Mesenteric fat pad (tissue), 1 donor: ENCODE data around the gene REEP1. TPM values are rescaled to one million over a fixed set of nuclear protein-coding genes. Genes with fewer than 3 reads are reported as not detected.

Experiments used
- DNase-seq: peaks from one replicate; pipeline ENCODE4 v3.0.0-alpha.2; 2020; ENCODE audit warnings: low spot score
- total RNA-seq: library from RNA; stranded (reverse); fragmentation: NEBNext Ultra II Directional; extraction: Animal tissue kit (Norgen Biotek cat#: 25700); gene quantifications from one replicate; pipeline ENCODE4 v1.2.1, GENCODE V29; 2021
- donor health status: DM: yes; HTN: yes; CAD: no.

Gene REEP1
- total RNA-seq, 1 donor from 2014 or later, result 0.96 TPM

DNA sequence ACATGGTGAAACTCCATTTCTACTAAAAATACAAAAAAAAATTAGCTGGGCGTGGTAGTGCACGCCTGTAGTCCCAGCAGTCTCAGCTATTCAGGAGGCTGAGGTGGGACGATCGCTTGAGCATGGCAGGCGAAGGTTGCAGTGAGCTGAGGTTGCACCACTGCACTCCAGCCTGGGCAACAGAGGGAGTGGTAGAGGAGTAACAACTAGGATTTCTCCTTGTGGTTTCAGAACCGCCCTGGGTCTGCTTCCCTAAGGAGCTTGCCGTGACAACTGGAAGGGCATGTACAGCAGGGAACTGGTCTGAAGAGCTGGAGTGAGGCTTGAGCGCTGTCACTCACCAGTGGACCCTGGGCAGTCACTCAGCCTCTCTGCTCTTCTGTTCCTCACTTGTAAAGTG is 29.1 kb downstream of the REEP1 start:
- DNase-seq, result peak; percentile 45

DNA sequence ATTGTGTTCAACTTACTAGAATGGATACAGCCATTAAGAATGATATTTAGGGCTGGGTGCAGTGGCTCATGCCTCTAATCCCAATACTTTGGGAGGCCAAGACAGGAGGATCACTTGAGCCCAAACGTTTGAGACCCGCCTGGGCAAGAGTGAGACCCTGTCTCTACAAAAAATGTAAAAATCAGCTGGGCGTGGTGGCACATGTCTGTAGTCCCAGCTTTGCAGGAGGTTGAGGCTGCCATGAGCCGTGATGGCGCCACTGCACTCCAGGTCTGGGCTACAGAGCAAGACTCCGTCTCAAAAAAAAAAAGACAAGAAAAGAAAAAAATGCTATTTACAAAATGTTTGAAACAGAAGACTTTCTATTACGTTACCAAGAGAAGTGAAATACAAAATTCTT is 30.0 kb downstream of the REEP1 start:
- DNase-seq, result peak; percentile 37

DNA sequence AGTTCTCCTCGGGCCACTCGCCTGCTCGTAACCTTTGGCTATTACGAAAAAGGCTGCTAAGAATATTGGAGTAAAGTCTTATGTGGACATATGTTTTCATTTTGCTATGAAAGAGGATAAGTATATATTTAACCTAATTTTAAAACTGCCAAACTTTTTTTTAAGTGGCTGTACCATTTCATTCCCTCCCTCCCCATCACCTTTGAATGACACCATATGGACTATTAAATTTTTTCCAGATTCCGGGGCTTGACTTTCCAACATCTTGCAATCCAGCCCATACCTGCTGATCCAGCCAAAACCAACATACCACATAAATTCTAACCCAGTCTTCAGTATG is 31.5 kb downstream of the REEP1 start:
- DNase-seq, result no peak

DNA sequence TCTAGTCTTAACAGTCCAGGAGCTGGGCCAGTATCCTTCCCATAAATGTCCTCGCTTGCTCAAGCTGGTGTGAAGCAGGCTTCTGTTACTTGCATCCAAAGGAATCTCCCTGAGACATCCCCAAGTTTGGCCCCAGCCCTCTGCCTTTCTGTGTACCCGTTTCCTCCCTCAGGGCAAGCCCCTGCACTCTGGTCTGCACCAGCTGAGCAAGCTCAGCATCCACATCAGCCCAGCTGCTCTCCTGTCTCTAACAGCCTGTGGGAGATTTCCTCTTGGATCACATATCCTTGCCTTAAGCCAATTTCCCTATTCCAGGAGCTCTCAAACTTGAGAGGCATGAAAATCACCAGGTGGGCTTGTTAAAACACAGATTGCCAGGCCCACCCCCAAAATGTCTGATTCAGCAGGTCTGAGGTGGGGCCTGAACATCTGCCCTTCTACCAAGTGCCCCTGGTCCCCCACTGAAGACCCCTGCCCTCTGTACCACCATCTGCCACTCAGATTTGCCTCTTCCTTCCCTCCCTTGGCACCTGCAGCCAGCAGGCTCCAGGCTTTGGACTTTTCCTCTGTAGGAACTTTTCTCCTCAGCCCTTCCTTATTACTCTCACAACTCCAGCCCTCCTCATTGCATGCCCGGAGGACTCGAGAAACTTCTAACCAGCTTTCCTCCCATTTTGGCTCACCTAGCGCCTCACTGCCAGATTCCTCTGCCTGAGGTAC is 32.1 kb downstream of the REEP1 start:
- peak; percentile 57 for DNase-seq

DNA sequence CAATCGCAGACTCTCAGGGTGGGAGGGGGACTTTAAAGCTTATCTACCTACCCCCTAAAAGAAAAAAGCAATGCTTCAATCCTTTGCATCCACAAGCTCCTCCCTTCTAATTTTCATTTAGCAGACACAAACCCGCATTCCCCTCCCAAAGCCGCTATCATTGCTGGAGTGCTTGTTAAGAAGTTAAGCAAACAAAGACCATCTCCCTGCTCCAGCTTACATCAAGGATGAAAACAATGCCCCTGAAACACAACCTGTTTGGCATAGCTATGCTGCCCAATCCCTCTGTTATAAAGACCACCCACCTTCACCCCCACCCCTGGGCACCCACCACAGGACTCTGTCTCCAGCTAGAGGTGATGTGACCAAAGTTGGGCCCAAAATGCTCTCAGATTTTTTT is 33.0 kb downstream of the REEP1 start:
- no peak for DNase-seq

DNA sequence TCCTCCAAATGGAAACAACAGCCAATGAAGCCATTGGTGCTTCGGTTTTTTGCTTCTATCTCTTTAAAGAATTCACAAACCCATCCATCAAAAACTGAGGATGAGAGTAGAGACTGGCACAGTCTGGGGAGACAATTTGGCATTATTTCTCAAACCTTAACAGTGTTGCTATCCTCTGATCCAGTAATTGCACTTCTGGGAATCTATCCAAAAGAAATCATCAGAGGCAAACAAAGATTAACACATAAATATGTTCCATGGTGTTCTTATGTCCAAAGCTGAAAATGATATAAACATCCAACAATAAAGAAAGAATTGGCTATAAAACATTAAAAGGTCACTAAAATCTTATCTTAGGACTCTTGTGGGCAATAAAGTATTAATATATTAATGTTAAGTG is 35.1 kb downstream of the REEP1 start:
- no peak for DNase-seq

DNA sequence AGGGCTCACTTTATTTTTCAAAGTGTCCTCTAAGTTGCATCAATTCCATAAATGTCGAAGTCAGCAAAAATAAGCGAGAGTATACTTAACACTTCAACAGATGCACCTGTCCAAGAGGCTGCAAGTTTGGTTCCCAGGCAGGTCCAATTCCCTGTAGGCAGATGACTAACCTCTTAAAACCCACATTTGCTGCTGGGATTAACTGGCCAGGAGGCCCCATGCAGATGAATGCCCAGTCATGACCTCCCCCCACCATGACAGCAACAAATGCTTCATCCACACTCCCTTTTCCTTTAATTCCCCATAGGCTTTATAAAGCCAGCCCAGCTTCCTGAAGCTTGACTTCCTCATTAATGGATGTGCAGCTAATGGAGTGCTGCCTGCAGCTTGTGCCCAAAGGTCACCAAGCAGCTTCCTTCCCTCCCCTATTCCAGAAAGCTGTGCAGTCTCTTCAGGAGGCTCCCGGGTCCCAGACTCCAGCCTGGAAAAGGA is 35.7 kb downstream of the REEP1 start:
- peak; percentile 49 for DNase-seq

DNA sequence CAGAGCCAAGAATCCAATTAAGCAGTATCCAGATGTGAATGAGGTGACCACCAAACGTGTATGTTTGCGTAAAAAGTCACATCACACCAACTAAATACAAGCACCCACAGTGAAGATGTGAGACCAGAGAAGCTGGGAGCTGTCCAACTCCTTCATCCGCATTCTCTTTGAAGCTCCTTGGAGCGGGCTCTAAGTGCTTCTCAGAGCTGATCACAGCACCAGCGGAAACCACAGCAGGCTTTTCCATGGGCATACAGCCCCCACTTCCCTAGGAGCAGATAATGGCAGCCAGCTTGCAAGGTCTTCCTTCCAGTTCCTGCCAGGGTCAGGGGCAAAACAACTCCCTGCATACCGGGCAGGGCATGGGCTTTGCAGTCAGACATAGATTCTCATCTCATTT is 36.4 kb downstream of the REEP1 start:
- peak; percentile 55 for DNase-seq

DNA sequence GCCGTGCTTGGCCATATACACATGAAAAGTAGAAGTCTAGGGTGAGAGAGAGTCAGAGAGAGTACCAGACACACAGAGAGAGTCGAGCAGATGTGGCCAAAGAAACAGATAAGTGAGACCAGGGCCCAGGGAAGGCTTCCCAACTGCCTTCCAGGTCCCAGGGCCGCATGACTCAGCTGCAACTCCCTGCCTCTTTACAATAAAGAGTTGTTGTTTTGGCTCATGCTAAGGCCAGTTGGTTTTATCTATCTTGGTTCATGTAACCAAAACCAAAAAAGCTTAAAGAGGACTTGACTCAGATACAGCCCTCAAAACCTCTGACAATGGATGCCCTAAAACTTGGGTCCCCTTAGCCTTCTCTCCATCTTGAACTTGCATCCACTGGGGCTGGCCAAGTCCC is 36.9 kb downstream of the REEP1 start:
- DNase-seq, result no peak

DNA sequence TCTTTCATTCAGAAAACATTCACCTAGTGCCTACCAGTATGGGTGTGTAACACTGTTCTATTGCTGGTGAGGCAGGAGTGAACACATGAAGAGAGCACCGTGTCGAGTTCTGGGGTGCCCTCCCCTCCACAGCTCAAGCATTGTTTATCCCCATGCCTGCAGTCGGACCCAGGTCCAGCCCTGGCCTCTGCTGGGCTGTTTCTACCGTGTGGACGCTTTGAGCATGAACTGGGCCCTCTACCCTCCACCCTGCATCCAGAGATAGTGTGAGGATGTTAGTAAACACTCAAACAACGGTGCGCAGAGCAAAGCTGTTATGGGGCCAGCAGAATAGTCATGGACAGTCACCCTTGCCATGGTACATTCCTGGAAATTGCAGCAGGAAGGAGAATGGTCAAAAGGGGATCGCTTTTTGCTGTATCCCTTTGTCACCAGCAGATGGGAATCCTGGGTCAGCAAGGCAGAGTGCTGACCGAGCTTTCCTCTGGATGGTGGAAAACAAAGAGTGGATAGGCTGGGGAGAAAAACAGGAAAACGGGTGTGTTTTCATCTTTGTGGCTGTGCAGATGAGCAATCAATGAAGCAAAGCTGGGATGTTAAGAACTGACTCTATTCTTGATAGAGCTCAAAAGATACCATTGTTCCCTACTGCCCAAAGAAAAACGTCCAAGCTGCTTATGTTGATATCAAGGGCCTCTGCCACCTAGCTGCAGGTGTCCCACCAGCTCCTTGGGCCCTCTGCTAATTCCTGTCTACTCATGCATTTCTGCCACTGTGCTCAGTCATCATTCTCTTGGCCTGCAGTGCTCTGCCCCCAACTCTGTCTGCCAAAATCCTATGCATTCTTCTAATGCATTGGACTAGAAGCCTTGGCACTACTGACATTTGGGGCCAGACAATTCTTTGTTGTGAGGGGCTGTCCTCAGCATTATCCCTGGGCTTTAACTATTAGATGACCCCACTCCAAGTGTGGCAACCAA is 38.7 kb downstream of the REEP1 start:
- peak; percentile 55 for DNase-seq

DNA sequence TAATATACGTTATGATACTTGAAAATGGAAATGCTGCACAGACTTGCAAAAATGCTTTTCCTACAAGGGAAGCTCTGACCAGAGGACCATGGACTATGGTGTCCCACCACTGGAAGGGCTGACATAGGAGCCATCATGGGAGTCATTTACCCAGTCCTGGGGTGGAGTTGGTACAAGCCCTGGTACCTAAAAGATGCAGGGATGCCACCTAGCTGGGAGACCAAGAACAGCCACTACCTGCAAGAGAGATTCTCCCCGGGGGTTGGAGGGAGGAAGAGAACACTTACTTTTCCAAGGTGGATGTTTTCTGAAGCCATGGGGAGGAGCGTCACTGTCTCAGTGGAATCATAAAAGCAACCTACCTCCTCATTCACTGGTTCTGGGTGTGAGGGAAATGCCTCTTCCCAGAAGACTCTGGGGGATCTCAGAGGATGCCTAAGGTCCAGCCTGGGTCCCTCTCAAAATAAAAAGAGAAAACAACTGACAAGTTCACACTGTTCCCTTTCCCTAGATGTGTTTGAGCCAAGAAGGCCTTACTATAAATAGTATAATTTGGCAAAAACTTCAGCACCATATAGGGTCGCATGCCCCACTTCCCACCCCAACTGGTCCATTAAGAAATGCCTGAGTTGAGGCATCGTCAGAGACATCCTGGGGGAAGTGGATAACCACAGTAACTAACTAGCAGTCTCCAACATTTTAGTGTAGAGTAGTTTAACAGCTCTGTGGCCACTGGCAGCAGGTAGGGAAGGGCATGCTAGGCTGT is 39.9 kb downstream of the REEP1 start:
- DNase-seq, result peak; percentile 64

DNA sequence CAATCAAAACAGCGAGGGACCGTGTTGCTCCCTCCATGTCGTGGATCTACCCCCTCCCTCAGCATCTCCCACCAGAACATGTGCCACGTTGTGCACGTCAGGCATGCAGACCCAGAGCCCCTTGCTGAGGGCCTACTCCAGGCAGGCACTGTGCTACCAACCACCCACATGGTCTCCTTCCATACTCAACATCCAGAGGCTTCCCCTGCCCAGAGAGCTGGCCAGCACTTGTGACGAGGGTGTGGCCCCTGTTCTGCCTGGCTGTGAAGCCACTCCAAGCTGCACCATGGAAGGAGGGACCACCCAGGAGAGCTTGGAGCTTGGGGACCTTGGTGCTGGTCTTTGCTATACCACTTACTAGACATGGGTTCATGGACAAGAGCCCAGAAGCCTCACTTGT is 40.5 kb downstream of the REEP1 start:
- peak; percentile 71 for DNase-seq

DNA sequence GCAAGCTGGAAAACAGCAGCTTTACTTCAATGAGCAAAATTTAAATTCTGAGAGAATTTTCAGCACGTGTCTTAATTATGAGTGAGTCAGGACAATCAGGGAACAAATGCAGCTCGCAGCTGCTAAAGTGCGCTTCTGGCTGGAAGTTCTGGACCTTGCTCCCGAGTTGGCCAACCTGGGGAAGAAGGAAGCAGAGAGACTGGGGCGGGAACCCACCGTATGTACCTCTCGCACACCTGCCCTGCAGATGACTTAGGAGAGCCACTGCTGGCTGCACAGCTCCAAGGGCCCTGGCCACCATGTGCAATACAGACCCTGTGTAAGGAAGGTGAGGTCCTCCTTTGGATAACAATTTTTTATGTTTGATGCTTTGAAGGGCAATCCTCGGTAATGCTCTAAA is 42.4 kb downstream of the REEP1 start:
- peak; percentile 53 for DNase-seq

DNA sequence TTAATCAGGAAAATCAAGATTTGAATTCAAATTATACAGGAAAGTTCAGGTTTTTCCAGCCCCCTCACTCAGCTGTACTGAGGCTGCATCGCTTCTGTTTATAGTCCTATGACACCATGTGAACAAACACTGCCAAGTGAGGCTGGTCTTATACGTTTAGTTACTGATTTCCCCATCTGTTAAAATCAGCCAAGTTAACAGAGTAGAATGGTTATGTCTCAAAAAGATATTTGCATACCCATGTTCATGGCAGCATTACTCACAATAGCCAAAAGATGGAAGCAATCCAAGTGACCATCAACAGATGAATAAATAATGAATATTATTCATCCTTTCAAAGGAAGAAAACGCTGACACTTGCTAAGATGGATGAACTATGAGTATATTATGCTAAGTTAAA is 43.8 kb downstream of the REEP1 start:
- no peak for DNase-seq

DNA sequence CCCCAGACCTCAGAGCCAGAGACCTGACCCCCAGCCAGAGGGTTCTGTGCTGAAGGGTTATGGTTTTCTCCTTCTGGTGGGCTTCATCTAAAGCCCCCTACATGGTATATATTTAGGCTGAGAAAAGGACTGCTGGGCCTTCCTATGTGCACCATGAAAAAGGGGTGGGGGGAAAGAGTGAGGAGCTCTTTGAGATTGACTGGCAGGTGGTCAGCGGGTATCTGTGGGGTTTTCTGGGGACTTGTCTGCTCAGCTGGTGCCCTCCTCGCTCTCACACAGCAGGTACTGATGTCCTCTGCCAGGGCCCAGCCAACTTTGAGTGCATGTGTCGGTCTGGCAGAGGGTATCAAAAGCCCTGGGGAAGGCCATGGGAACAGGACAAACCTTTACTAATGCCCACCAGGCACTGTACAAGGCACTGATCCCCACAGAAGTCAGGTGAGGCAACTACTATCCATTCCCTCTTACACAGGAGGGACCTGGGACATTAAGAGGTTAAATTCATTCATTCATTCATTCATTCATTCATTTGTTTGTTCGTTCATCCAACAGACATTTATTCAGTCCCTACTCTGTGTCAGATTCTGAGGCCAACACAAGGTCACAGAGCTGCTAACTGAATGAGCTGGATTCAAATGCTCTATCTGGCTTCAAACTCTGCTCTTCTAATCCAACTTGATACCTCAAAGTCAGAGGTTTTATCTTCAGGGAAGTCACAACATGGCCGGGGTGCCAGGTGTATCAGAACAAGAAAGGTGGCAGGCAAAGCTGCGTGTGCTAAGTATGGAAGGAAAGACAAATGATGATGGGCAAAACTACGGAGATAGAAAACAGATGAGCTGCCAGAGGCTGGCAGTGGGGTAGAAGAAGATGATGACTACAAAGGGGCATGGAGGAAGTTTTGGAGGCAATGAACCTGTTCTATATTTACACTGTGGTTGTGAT is 44.6 kb downstream of the REEP1 start:
- DNase-seq, result peak; percentile 74

DNA sequence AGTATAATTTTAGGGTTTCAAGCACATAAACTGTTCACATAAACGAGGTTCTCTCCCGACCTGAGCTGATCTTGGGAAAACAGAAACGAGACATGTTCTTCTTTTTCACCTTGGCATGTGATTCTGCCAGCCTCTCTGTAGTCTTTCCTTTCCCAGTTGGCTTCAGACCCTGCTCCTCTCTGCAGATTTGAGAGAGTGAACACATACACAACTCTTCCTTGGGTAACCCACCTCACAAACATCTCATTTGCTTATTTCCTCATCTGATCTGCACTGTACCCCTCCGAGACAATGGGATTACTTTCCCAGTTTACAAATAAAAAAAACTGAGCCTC is 46.1 kb downstream of the REEP1 start:
- DNase-seq, result no peak

DNA sequence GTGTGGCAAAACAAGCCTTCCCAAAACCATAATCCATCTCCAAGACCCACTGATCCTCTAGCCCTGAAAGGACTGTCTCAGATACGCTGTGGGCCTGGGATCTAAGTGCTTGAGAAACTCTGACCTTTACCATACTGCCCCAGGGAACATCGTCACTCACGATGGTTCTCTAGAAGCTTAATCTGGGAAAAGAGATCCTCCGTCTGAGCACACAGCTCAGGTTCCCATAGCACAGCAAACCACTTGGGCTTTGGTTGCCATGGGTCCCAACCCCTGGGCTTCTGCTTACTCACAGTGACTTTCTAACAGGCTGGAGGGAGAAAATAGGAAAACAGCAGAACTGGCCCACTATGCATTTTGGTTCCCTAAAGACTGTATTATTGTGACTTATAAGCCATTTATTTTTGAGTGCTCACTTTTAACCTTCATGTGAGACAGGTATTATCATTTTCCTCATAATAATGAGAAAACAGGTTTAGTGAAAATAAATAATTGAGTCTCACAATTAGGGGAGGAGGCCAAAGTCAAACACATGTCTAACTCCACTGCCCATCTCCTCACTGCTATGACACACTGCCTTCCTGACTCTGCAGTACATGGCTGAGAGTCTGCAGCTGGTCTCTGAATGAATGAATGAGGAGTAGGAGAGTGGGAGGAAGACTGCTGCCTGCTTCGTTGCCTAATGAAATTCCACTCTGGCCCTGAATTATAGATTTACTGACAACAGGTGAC is 46.7 kb downstream of the REEP1 start:
- peak; percentile 55 for DNase-seq

DNA sequence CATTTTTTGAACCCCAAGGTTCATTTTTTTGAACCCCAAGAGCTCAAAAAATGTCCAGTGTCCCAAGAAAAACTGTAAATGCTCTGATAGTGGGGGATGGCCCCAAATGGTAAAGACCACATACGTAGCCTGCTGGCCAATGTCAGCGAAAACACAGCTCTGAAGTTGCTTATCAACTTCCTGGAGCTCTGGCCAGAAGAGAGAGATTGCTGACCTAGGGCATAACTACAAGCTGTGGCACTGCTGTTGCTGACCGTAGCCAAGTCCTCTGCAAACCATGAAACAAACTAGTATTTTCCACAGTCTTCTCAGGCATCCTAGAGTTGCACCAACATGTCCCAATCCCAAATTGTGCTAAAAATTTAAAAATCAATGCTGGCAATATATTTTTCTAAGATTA is 50.9 kb downstream of the REEP1 start:
- DNase-seq, result peak; percentile 24

DNA sequence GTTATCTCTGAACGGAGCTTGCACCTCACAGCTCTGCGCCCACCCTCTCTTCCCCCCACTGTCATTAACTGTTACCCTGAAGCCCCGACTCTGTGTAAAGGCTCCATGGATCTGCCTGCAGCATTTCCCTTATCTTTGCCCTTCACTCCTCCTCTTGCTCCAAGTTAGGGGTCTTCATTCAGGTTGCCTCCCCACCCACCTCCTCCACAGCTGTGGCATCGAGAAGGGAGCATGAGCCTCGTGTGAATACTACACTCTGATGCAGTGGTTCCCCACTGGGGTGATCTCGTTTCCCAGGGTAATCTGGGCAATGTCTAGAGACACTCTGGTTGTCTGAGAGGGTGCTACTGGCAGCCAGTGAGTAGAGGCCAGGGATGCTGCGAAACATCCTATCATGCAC is 51.4 kb downstream of the REEP1 start:
- DNase-seq, result peak; percentile 62

DNA sequence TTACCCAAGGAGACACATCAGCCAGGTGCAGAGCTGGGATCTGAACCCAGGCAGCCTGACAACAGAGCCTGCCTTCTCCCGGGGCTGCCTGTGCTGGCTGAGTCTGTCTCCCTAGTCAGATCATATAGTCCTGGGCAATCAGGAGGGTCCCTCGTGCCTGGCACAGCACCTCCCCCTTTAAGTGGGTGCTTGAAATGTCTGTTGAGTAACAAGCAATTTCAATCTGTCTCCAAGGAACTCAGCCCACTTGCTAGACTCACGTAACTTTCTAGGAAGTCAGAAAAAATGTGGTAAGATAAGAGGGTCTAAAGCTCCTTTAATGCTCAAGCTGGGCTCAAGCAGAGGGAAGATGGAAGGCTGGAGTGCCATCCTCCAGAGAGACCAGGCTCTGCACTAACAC is 51.9 kb downstream of the REEP1 start:
- peak; percentile 45 for DNase-seq
